Lung (tissue), 12 donors: Measurements from ENCODE around the gene LONP1. TPM values are rescaled to one million over a fixed set of nuclear protein-coding genes. Genes with fewer than 3 reads are reported as not detected.

Experiments
- ATAC-seq: fragments of 200-7000 bp; cut with Tn5 transposase; one replicate; pipeline ENCODE4 v1.9.1; 2020; ENCODE audit warnings: moderate number of reproducible peaks; ENCODE audit not compliant: insufficient read depth, low FRiP score
- DNase-seq, 3 donors: peaks; one replicate each; pipeline ENCODE4 v3.0.0-alpha.2; 2013 to 2017
- H3K27ac ChIP-seq, 2 donors: one replicate each; pipeline ENCODE4 v1.5.1; 2013; ENCODE audit warnings: mild to moderate bottlenecking in 2 of 2, moderate library complexity in 2 of 2, control low read depth in 1 of 2, inconsistent platforms in 1 of 2, low read depth in 1 of 2, low read length in 1 of 2
- H3K27me3 ChIP-seq, 3 donors: one replicate each; pipeline ENCODE4 v1.5.1; 2013; ENCODE audit warnings: low read length in 2 of 3; ENCODE audit not compliant: control insufficient read depth in 3 of 3, insufficient read depth in 3 of 3
- H3K36me3 ChIP-seq, 4 donors: one replicate each; pipeline ENCODE4 v1.5.1; 2013; ENCODE audit warnings: low read length in 4 of 4, mild to moderate bottlenecking in 1 of 4, moderate library complexity in 1 of 4; ENCODE audit not compliant: control insufficient read depth in 4 of 4, insufficient read depth in 4 of 4
- H3K4me1 ChIP-seq, 5 donors: one replicate each; pipeline ENCODE4 v1.5.1; 2013; ENCODE audit warnings: low read length in 5 of 5, mild to moderate bottlenecking in 2 of 5, moderate library complexity in 1 of 5; ENCODE audit not compliant: control insufficient read depth in 5 of 5, insufficient read depth in 5 of 5
- H3K4me3 ChIP-seq: one replicate; pipeline ENCODE4 v1.5.1; 2013; ENCODE audit warnings: mild to moderate bottlenecking, control low read depth, moderate library complexity
- H3K9ac ChIP-seq, 2 donors: one replicate each; pipeline ENCODE4 v1.5.1; 2013; ENCODE audit warnings: low read length in 2 of 2, control low read depth in 1 of 2; ENCODE audit not compliant: insufficient read depth in 1 of 2
- H3K9me3 ChIP-seq, 4 donors: one replicate each; pipeline ENCODE4 v1.5.1; 2013; ENCODE audit warnings: low read length in 3 of 4, mild to moderate bottlenecking in 1 of 4, moderate library complexity in 1 of 4; ENCODE audit not compliant: control insufficient read depth in 4 of 4, insufficient read depth in 3 of 4
- WGBS, 2 donors: extraction: QIAGEN DNeasy Blood & Tissue Kit; methylation state at CpG; one replicate each; pipeline ENCODE4 v1.1.7; 2013; 5-methylcytosine and 5-hydroxymethylcytosine counted together
- polyA plus RNA-seq, 2 donors: library from polyadenylated mRNA; stranded (reverse); fragments of 200-250 nt; gene quantifications; one replicate each; pipeline ENCODE4 v1.2.1, GENCODE V29; 2013
- total RNA-seq, 2 donors: library from RNA; depleted of rRNA in 1 of 2; stranded (reverse); fragments of >200 nt in 1 of 2; gene quantifications; one replicate each; pipeline ENCODE4 v1.2.1, GENCODE V29; 2014 to 2021
- TF ChIP-seq, protein P1 (sequence below): IDR thresholded peaks from 2 replicates; pipeline ENCODE4 v1.5.1; 2012; ENCODE audit warnings: mild to moderate bottlenecking; ENCODE audit errors: control extremely low read depth, extremely low read depth
- donor health status: control.
- donor health status: control.
- donor health status: Bipolar disorder and iron deficiency.
- donor health status: healthy.
- donor health status: DM: yes; HTN: yes; CAD: no.

LONP1 gene
- total and polyA plus RNA-seq, 4 donors = 41.0 to 89.6 (median 69.0) TPM

DNA sequence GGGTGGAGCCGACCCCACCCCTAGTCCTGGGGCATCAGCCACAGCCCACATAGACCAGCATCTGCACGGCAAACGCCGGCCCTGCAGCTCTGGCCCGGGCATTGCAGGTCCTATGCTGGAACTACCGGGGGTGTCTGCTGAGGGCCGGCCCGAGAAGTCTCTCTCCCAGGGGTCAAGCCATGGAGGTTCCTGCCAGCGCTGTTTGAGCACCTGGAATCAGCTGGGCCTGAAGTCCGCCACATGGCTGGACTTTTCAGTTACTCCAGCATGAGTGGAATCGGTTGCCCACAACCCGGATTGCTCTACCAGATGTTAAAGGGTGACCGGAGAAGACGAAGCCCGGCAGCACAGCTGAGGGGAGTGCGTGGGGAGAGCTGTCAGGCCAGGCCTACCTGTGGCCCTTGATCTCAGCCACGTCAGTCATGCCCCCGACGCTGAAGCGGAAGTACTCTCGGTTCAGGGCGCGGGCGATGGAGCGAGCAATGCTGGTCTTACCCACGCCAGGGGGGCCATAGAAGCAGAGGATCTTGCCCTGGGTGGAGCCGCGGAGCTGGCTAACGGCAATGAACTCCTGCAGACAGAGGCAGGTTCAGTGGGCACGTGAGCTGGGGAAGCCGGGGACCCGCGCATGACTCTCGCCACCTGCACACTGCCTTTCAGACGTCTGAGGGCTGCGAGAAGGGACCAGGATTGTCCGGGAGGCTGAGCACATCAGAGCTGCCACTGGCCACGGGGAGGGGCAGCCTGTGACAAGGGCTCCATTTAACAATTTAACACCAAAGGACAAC, 21.1 kb downstream of the LONP1 start:
- peaks cover 9 to 68% (median 24%) of the 10 kb centered on the region in 4 donors for H3K36me3 ChIP-seq
- WGBS, 2 donors = 93 to 94% methylated on average over 38 of the region's 38 CpGs

DNA sequence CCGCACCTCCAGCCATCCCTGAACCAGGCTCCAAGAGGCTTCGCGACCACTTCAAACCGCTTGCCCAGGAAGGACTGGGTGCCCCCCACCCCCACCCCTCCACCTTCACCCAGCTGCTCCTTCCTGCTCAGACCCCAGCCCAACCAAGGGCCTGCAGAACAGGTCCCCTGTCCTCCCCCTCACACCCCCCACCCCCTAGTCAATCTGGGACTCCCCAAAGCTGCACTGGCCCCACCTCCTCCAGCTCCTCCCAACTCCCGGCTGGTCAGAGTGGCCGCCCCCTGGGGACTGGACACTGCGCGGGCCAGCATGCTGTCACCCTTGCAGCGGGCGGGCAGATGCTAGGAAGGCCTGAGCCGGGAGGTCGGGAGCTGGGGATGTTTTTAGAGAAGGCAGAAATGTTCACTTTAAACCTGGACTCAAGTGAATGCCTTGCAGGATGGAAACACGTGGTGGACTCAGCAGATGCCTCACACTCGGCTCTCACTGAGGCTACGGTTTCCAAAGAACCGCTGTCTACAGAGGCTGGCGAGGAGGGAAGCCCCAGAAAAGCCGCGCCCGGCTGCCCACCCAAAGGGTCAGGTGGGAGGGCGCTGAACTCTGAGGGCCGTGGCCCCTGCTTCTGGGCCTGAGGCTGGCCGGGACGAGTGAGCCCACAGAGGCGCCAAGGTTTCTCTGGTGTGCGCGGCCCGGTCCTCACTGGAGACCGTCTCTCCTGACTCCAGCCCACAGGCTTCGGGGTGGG, 21.9 kb downstream of the LONP1 start:
- no peak for DNase-seq
- peaks cover 11 to 68% (median 22%) of the 10 kb centered on the region in 4 donors for H3K36me3 ChIP-seq
- TF ChIP-seq, protein P1, sequence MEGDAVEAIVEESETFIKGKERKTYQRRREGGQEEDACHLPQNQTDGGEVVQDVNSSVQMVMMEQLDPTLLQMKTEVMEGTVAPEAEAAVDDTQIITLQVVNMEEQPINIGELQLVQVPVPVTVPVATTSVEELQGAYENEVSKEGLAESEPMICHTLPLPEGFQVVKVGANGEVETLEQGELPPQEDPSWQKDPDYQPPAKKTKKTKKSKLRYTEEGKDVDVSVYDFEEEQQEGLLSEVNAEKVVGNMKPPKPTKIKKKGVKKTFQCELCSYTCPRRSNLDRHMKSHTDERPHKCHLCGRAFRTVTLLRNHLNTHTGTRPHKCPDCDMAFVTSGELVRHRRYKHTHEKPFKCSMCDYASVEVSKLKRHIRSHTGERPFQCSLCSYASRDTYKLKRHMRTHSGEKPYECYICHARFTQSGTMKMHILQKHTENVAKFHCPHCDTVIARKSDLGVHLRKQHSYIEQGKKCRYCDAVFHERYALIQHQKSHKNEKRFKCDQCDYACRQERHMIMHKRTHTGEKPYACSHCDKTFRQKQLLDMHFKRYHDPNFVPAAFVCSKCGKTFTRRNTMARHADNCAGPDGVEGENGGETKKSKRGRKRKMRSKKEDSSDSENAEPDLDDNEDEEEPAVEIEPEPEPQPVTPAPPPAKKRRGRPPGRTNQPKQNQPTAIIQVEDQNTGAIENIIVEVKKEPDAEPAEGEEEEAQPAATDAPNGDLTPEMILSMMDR = no peak
- peaks cover 0 to 5% (median 0%) of the 10 kb centered on the region in 5 donors for H3K4me1 ChIP-seq
- H3K9ac ChIP-seq = no peak overlapping the region
- H3K27ac ChIP-seq = no peak overlapping the region
- ATAC-seq = no peak
- H3K4me3 ChIP-seq = no peak overlapping the region
- 87 to 88% methylated on average over 29 to 30 of the region's 30 CpGs for WGBS, 2 donors
- H3K27me3 ChIP-seq = no peaks in the 10 kb centered on the region
- no peaks in the 10 kb centered on the region for H3K9me3 ChIP-seq

More for the DNA sequence above, 21.1 kb downstream of the LONP1 start:
- Histone ChIP-seq H3K9ac (no peak overlapping the region), H3K27me3 (no peaks in the 10 kb centered on the region), H3K27ac (no peak overlapping the region), H3K4me1 (peaks cover 0 to 3% (median 0%) of the 10 kb centered on the region in 5 donors), H3K9me3 (no peaks in the 10 kb centered on the region), H3K4me3 (no peak overlapping the region)
- ATAC-seq (no peak), DNase-seq (no peak)
- TF ChIP-seq, protein P1 = no peak

DNA sequence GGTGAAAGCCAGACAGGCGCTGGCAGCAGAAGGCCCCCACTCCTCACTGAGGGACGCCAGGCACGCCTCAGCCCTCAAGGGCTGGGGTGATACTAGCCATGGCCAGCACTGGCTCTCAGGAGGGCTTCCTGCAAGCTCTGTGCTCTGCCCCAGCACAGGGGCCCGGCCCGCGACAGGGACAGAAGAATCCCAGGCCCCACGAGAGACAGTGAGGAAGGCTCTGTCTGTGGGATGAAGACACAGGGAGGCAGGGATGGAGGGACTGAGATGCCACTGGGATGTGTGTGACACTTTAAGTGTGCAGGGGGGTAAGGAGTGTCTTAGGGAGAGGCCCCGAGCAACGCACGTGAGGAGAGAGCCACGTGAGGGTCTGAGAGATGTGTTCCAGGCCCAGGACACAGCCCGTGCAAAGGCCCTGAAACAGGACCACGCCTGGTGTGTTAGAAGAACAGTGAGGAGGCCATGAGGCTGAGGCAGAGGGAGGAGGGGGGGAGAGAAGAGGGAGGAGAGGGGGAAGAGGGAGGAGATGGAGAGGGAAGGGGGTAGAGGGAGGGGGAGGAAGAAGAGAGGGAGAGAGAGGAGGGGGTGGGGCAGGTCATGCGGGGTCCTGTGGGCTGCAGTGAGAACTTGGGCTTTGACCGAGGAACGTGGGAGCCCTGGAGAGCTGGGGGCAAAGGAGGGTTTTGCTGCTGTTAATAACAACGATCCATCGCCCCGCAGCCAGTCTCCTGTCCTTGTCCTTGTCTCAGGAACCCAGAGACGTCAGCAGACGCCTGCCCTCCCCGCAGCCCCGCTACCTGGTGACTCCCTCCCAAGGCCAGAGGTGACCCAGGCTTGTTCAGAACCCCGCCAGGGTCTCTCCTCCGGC, 22.7 kb downstream of the LONP1 start:
- H3K9ac ChIP-seq = no peak overlapping the region
- H3K4me1 ChIP-seq = peaks cover 0 to 7% (median 0%) of the 10 kb centered on the region in 5 donors
- no peaks in the 10 kb centered on the region for H3K27me3 ChIP-seq
- WGBS, 2 donors = 83% methylated on average over 25 of the region's 25 CpGs
- no peak overlapping the region for H3K27ac ChIP-seq
- H3K36me3 ChIP-seq = peaks cover 11 to 76% (median 26%) of the 10 kb centered on the region in 4 donors
- ATAC-seq (no peak), DNase-seq (no peak)
- no peaks in the 10 kb centered on the region for H3K9me3 ChIP-seq
- H3K4me3 ChIP-seq = no peak overlapping the region
- TF ChIP-seq, protein P1 = no peak
